GM23338 (cell line): ENCODE measurements around the gene PRLH. TPM values are rescaled to one million over a fixed set of nuclear protein-coding genes. Genes with fewer than 3 reads are reported as not detected.

Source experiments
- ATAC-seq: fragments of 200-7000 bp; cut with Tn5 transposase; 3 replicates; pipeline ENCODE4 v1.9.1; 2020
- DNase-seq: peaks from one replicate; pipeline ENCODE4 v3.0.0-alpha.2; 2015; ENCODE audit warnings: low spot score
- H2AFZ ChIP-seq: fragments of 200-600 bp; sonication (generic); 2 replicates; pipeline ENCODE4 v1.8.0; 2016; ENCODE audit warnings: antibody characterized with exemption, mild to moderate bottlenecking, moderate library complexity
- H3F3A ChIP-seq: fragments of 200-600 bp; sonication (generic); replicated peaks from 2 replicates; pipeline ENCODE4 v1.8.0; 2017; ENCODE audit warnings: antibody characterized with exemption, mixed run types, low read depth
- H3K27ac ChIP-seq: fragments of 200-600 bp; sonication (generic); 2 replicates; pipeline ENCODE4 v1.6.1; 2016; ENCODE audit warnings: low read depth
- H3K27me3 ChIP-seq: fragments of 200-600 bp; sonication (generic); 2 replicates; pipeline ENCODE4 v1.8.0; 2016; ENCODE audit warnings: mild to moderate bottlenecking, mixed run types, moderate library complexity; ENCODE audit not compliant: insufficient read depth
- H3K36me3 ChIP-seq: fragments of 200-600 bp; sonication (generic); 2 replicates; pipeline ENCODE4 v1.8.0; 2016; ENCODE audit warnings: mild to moderate bottlenecking; ENCODE audit not compliant: insufficient read depth
- H3K4me1 ChIP-seq: fragments of 200-600 bp; sonication (generic); 2 replicates; pipeline ENCODE4 v1.8.0; 2016; ENCODE audit warnings: mild to moderate bottlenecking, moderate library complexity; ENCODE audit not compliant: insufficient read depth
- H3K4me2 ChIP-seq: fragments of 200-600 bp; sonication (generic); 2 replicates; pipeline ENCODE4 v1.7.1; 2017; ENCODE audit warnings: mixed run types
- H3K4me3 ChIP-seq: fragments of 200-600 bp; sonication (generic); 2 replicates; pipeline ENCODE4 v1.6.1; 2016; ENCODE audit warnings: mixed run types
- H3K79me2 ChIP-seq: fragments of 200-600 bp; sonication (generic); replicated peaks from 2 replicates; pipeline ENCODE4 v1.8.0; 2017; ENCODE audit warnings: mild to moderate bottlenecking; ENCODE audit not compliant: insufficient read depth
- H3K9me2 ChIP-seq: fragments of 200-600 bp; sonication (generic); 2 replicates; pipeline ENCODE4 v1.8.0; 2017; ENCODE audit not compliant: insufficient read depth
- H4K20me1 ChIP-seq: fragments of 200-600 bp; sonication (generic); replicated peaks from 2 replicates; pipeline ENCODE4 v1.8.0; 2017; ENCODE audit warnings: mild to moderate bottlenecking; ENCODE audit not compliant: insufficient read depth
- H3K27ac Mint-ChIP-seq: 2 replicates; pipeline ENCODE4 v1.8.0; 2020; ENCODE audit warnings: inconsistent platforms, mild to moderate bottlenecking, moderate library complexity, mixed read lengths
- H3K27me3 Mint-ChIP-seq: 3 replicates; pipeline ENCODE4 v1.8.0; 2022; ENCODE audit warnings: low read depth, mild to moderate bottlenecking, moderate library complexity, mixed read lengths, inconsistent platforms; ENCODE audit not compliant: insufficient read depth, poor library complexity
- H3K36me3 Mint-ChIP-seq: 3 replicates; pipeline ENCODE4 v1.8.0; 2021; ENCODE audit warnings: low read depth, mild to moderate bottlenecking, inconsistent platforms, moderate library complexity, mixed read lengths
- H3K4me1 Mint-ChIP-seq: 3 replicates; pipeline ENCODE4 v1.8.0; 2020; ENCODE audit warnings: mild to moderate bottlenecking, inconsistent platforms, mixed read lengths
- H3K4me3 Mint-ChIP-seq: 3 replicates; pipeline ENCODE4 v1.8.0; 2021; ENCODE audit warnings: moderate library complexity, mild to moderate bottlenecking, inconsistent platforms, mixed read lengths
- H3K9me3 Mint-ChIP-seq: 3 replicates; pipeline ENCODE4 v1.8.0; 2020; ENCODE audit warnings: moderate library complexity, mild to moderate bottlenecking, inconsistent platforms, mixed read lengths
- CREB1 ChIP-seq: fragments of 250-450 bp; sonication (Bioruptor Pico); IDR thresholded peaks from 2 replicates; pipeline ENCODE4 v1.5.0; 2020; ENCODE audit warnings: low read depth, mild to moderate bottlenecking, moderate library complexity
- CTCF ChIP-seq, 2 experiments: fragments of 200-600 bp in 1 of 2; sonication (generic) in 1 of 2; conservative IDR thresholded peaks; 2 replicates each; pipeline versions ENCODE4 v1.5.1 to v1.6.1; 2016 to 2017; ENCODE audit warnings: antibody characterized with exemption in 2 of 2, low read depth in 2 of 2, mild to moderate bottlenecking in 2 of 2, moderate library complexity in 1 of 2
- ETS1 ChIP-seq: IDR thresholded peaks from 2 replicates; pipeline ENCODE4 v1.6.1; 2016; ENCODE audit warnings: antibody characterized with exemption
- EZH2 ChIP-seq: fragments of 200-600 bp; sonication (generic); IDR thresholded peaks from one replicate; pipeline ENCODE4 v1.8.0; 2017; ENCODE audit warnings: antibody characterized with exemption, mild to moderate bottlenecking, low read depth; ENCODE audit not compliant: unreplicated experiment
- EZH2phosphoT487 ChIP-seq: fragments of 200-600 bp; sonication (generic); IDR thresholded peaks from one replicate; pipeline ENCODE4 v1.8.1; 2018; ENCODE audit warnings: antibody characterized with exemption; ENCODE audit not compliant: unreplicated experiment
- JUNB ChIP-seq: IDR thresholded peaks from one replicate; pipeline ENCODE4 v1.6.1; 2016; ENCODE audit warnings: antibody characterized with exemption; ENCODE audit not compliant: unreplicated experiment
- NANOG ChIP-seq: IDR thresholded peaks from 2 replicates; pipeline ENCODE4 v1.6.1; 2016; ENCODE audit warnings: antibody characterized with exemption, borderline replicate concordance
- POLR2AphosphoS5 ChIP-seq: IDR thresholded peaks from 2 replicates; pipeline ENCODE4 v1.6.1; 2016; ENCODE audit warnings: antibody characterized with exemption, low read depth
- REST ChIP-seq: IDR thresholded peaks from one replicate; pipeline ENCODE4 v1.6.1; 2018; ENCODE audit warnings: antibody characterized with exemption; ENCODE audit not compliant: unreplicated experiment
- STAT1 ChIP-seq: IDR thresholded peaks from one replicate; pipeline ENCODE4 v1.6.1; 2016; ENCODE audit warnings: antibody characterized with exemption; ENCODE audit not compliant: unreplicated experiment
- ZNF114 ChIP-seq: fragments of 250-450 bp; sonication (Bioruptor Pico); IDR thresholded peaks from 2 replicates; pipeline ENCODE4 v1.5.0; 2020; ENCODE audit warnings: mild to moderate bottlenecking, moderate library complexity
- ZNF331 ChIP-seq: fragments of 250-450 bp; sonication (Bioruptor Pico); IDR thresholded peaks from 2 replicates; pipeline ENCODE4 v1.5.0; 2020; ENCODE audit warnings: low read depth, mild to moderate bottlenecking, moderate library complexity
- polyA plus RNA-seq: library from polyadenylated mRNA; unstranded; fragments of >200 nt; fragmentation: Nextera tagmentation; extraction: Ambion mirVana; gene quantifications from 2 replicates; pipeline ENCODE4 v1.2.1, GENCODE V29; 2016
- total RNA-seq: library from RNA; depleted of rRNA; stranded (reverse); fragments of >200 nt; shearing (Covaris generic); gene quantifications from 2 replicates; pipeline ENCODE4 v1.2.3, GENCODE V29; 2014
- TF ChIP-seq, protein P1 (sequence below): fragments of 250-450 bp; sonication (Bioruptor Pico); IDR thresholded peaks from 2 replicates; pipeline ENCODE4 v1.5.0; 2020; ENCODE audit warnings: mild to moderate bottlenecking, moderate library complexity

Gene PRLH
- total and polyA plus RNA-seq, 2 experiments from 2014 or later: not detected

- DNase-seq: no peak
- Histone ChIP-seq H2AFZ (no peak overlapping the region), H3K4me2 (no peak overlapping the region), H3K27ac (no peak overlapping the region), H3K36me3 (no peaks in the 10 kb centered on the region), H4K20me1 (no peaks in the 10 kb centered on the region), H3K9me2 (no peaks in the 10 kb centered on the region), H3F3A (no peaks in the 10 kb centered on the region), H3K4me1 (no peaks in the 10 kb centered on the region), H3K4me3 (no peak overlapping the region), H3K79me2 (no peaks in the 10 kb centered on the region), H3K27me3 (no peaks in the 10 kb centered on the region)
- H3K4me3 Mint-ChIP-seq: no peak overlapping the region
- H3K36me3 Mint-ChIP-seq: no peaks in the 10 kb centered on the region; the same call in 1 of the 3 replicates
- peaks cover 3% of the 10 kb centered on the region; the same call in 1 of the 3 replicates for H3K9me3 Mint-ChIP-seq
- peaks cover 2% of the 10 kb centered on the region for H3K27me3 Mint-ChIP-seq
- no peak for TF ChIP-seq EZH2
- no peak for TF ChIP-seq POLR2AphosphoS5
- no peak for TF ChIP-seq REST
- TF ChIP-seq, protein P1, sequence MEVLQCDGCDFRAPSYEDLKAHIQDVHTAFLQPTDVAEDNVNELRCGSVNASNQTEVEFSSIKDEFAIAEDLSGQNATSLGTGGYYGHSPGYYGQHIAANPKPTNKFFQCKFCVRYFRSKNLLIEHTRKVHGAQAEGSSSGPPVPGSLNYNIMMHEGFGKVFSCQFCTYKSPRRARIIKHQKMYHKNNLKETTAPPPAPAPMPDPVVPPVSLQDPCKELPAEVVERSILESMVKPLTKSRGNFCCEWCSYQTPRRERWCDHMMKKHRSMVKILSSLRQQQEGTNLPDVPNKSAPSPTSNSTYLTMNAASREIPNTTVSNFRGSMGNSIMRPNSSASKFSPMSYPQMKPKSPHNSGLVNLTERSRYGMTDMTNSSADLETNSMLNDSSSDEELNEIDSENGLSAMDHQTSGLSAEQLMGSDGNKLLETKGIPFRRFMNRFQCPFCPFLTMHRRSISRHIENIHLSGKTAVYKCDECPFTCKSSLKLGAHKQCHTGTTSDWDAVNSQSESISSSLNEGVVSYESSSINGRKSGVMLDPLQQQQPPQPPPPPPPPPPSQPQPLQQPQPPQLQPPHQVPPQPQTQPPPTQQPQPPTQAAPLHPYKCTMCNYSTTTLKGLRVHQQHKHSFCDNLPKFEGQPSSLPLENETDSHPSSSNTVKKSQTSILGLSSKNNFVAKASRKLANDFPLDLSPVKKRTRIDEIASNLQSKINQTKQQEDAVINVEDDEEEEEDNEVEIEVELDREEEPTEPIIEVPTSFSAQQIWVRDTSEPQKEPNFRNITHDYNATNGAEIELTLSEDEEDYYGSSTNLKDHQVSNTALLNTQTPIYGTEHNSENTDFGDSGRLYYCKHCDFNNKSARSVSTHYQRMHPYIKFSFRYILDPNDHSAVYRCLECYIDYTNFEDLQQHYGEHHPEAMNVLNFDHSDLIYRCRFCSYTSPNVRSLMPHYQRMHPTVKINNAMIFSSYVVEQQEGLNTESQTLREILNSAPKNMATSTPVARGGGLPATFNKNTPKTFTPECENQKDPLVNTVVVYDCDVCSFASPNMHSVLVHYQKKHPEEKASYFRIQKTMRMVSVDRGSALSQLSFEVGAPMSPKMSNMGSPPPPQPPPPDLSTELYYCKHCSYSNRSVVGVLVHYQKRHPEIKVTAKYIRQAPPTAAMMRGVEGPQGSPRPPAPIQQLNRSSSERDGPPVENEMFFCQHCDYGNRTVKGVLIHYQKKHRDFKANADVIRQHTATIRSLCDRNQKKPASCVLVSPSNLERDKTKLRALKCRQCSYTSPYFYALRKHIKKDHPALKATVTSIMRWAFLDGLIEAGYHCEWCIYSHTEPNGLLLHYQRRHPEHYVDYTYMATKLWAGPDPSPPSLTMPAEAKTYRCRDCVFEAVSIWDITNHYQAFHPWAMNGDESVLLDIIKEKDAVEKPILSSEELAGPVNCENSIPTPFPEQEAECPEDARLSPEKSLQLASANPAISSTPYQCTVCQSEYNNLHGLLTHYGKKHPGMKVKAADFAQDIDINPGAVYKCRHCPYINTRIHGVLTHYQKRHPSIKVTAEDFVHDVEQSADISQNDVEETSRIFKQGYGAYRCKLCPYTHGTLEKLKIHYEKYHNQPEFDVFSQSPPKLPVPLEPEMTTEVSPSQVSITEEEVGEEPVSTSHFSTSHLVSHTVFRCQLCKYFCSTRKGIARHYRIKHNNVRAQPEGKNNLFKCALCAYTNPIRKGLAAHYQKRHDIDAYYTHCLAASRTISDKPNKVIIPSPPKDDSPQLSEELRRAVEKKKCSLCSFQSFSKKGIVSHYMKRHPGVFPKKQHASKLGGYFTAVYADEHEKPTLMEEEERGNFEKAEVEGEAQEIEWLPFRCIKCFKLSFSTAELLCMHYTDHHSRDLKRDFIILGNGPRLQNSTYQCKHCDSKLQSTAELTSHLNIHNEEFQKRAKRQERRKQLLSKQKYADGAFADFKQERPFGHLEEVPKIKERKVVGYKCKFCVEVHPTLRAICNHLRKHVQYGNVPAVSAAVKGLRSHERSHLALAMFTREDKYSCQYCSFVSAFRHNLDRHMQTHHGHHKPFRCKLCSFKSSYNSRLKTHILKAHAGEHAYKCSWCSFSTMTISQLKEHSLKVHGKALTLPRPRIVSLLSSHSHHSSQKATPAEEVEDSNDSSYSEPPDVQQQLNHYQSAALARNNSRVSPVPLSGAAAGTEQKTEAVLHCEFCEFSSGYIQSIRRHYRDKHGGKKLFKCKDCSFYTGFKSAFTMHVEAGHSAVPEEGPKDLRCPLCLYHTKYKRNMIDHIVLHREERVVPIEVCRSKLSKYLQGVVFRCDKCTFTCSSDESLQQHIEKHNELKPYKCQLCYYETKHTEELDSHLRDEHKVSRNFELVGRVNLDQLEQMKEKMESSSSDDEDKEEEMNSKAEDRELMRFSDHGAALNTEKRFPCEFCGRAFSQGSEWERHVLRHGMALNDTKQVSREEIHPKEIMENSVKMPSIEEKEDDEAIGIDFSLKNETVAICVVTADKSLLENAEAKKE (CRISPR knock-in tag): no peak
- no peak for TF ChIP-seq NANOG
- TF ChIP-seq ZNF331 (CRISPR knock-in tag): no peak
- TF ChIP-seq STAT1: no peak
- no peak for TF ChIP-seq EZH2phosphoT487
- TF ChIP-seq ETS1: no peak
- no peak for TF ChIP-seq ZNF114 (CRISPR knock-in tag)
- TF ChIP-seq CREB1 (CRISPR knock-in tag): no peak
- TF ChIP-seq JUNB: no peak
- no peak for TF ChIP-seq CTCF (conservative IDR thresholded peaks at IDR 0.05; ENCODE audit: low read depth in 2 of 2)
- peaks cover 10% of the 10 kb centered on the region for H3K4me1 Mint-ChIP-seq
- H3K27ac Mint-ChIP-seq: no peak overlapping the region
- ATAC-seq: no peak
These were observed 25.1 kb upstream of the PRLH start for GRCh38 chr2:237541243-237541642.
